DMS 273 (cell line): ENCODE measurements around the gene KSR1.

Experiments
- DNase-seq: peaks from one replicate; lab custom pipeline; 2025; ENCODE audit not compliant: unreplicated experiment; lab: John Stamatoyannopoulos, UW

KSR1 gene

DNA sequence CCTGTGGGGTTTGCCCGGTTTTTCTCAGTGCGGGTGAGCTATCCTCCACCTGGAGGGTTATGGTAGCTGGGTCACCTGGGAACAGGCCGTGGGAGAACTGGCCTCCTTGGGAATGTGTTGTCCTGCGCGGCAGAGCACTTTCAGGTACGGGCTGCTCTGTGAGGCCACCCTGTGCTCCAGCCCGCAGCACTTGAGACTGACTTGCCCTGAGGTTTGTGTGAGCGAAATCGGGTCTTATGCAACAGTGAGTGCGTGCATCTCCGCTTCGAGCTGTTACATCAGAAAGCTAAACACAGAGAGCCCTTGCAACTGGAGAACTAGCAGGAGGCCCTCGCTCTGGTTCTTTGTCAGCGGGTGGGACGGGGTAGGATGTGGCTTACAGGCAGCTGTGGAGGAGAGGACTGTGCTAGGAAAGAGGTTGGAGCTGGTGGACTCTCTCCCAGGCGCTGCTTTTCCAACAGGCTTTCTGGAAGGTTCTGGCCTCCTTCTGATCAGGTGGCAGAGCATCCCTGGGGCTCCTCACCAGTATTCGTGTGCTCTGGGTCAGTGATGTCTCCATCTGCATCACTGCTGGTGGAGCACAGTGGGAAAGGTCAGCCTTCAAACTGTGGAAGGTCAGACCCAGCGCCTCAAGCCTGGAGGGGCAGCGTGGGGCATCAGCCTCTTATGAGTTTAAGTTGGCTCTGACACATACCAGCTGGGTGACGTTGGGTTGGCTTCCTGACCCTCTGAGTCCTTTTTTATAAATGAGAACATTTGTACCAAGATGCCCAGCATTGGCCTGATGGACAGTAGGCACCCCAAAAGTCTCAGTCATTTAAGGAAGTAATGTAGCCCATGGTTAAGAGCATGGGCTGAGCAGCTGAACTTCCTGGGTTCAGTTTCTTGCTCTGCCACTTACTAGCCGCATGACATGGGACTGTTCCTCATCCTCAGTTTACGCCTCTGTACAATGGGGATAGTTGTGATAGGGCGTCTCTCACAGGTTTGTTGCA, 76.3 kb downstream of the KSR1 start:
- no peak for DNase-seq

DNA sequence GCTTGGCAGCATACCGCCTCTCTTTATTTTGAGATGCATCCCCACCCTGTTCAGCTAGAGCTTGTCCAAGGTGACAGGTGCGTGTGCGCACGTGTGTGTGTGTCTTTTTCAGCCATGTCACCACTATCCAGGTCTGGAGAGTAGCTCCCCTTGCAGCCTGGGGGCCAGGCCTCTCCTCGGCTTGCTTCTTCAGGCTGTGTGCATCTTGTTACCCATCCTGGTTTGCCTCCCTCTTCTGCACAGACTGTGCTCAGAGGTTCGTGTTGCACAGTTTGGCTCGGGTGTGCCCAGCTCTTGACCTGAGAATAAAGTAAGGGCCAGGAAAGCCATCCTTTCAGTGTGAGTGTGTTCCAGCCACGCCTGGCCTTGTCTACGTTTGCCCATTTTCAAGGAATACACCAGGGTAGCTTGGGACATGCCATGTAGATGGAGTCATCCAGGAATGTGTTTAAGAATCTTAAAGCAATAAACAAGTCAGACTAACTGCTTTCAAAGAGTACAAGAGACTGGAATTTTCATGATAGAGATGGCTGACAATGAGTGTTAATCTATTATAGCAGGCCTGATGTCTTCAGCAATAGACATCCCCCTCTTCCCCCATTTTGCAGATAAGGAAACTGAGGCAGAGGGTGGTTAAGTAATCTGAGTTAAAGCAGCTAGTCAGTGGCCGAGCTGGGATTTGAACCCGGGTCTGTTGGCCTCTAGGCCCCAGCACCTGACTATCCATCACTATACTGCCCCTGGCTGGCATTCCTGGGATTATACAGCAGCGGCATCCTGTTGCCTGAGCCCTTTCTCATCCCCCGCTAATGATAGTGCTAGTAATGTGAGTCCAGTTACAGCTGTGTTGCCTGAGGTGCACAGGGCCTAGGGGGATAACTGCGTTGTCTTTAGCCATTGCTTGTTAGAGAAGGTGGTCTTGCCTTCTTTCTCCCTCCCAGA, 77.9 kb downstream of the KSR1 start:
- DNase-seq = no peak

DNA sequence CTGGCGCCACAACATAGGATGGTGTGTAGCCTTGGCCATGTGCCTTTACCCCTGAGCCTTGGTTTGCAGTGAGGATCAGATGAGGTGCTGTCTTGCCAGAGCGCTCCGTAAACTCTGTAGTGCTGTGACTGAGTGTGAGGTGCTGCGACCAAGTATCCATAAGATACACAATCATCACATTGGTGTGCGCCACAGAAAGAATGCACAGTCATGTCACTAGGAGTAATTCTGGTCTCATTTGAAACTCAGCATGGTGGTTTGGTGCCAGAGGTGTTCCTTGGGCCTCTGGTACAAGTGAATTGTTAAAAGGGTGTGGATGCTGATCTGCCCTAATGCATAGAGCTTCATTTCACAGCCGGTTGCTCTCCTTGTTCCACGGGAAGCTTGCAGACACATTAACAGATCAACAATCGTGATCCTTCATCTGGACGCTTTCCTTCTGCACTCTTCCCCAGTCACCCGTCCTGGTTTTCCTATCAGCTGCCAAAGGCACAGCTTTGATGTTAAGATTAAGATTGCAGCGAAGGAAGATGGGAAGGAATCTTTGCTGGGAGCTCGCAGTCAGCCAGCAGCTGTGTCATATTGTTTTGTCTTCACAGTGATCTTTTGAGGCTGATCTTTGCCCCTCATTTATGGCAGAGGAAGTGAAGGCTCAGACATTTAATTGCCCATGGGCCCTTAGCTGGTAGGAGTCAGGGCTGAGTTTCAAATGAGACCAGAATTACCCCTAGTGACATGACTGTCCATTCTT, 79.1 kb downstream of the KSR1 start:
- DNase-seq = no peak

DNA sequence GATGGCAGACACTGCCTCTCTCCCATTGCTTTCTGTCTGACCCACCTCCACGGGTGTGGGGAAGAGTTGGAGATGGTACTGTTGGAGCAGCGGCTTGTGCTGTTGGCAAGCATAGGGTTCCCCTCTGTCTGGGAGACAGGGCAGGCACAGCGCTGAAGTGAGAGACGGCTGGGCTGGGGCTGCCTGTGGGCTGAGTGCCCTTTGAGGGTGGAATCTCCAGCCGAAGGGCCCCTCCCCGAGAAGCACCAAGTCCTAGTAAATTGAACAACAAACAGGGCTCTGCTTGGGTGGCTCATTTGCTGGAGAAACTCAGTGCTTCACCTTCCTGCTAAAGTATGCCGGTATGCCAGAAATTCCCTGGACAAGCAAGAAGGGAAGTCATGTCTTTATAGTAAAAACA, 79.7 kb downstream of the KSR1 start:
- no peak for DNase-seq

DNA sequence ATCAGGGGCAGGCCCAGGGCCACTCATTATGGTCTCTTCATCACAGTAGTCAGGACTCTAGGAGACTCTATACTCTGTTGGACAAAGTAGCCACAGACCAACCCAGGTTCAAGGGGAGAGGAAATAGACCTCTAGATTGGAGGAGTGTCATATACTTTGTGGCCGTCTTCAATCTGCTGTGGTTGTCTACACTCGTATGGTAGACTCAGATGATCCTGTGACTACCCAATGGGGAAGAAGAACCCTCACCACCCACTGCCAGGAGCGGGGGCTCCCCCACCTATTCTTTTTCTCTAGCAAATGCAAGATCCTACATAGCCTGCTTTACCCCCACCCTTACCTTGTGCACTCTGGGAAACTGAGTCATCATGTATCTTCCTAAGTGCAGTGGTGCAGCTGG, 80.5 kb downstream of the KSR1 start:
- DNase-seq = no peak

DNA sequence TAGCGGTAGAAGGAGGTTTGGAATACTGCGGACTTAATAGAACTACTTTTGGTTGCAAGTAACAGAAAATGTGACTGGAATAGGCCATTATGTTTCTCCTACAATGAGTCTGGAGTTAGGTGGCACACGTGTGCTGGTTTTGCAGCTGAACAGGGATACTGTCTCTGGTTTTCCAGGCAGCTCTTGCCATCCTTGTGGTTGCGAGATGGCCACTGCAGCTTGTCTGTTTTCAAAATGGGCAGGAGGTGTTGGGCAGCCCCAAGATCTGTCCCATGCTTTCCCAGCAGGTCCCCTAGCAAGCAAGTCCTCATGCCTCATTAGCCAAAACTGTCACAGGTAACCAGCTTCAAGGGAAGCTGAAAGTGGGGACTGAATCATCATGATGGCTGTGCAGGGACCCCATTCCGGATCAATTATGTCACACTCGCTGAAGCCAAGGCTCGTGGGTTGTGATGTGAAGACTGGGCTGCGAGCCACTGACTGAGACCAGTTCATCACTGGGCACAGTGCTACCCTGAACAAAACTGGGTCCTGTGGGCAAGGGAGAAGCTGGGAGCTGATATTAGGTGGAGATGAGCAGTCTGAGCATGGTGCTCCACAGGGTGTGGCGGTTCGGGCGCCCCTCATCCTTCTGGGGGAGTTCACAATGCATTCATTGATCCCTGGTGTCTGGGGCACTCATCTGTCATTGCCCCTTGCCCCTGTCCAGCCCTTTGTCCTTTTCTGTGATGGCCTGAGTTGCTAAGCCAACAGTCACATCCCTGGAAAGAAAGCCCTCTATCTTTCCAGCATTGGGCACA, 82.1 kb downstream of the KSR1 start:
- no peak for DNase-seq

DNA sequence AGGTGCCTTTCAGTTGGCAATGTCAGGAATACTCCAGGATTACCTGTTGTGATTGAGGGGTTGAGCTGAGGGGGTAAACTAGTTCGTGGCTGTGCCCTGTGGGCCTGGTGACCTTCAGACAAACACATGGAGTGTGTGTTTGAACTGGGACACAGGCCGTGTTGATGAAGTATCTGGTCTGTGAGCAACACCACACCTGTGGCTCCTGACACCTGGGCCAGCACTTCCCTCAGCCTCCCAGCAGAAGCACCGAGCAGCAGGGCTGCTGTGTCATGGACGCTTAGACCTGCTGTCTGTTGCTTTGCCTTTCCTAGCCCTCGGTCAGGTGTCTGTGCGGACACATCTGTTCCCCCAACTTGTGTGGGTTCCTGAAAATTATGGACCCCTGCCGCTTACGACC, 82.9 kb downstream of the KSR1 start:
- no peak for DNase-seq

DNA sequence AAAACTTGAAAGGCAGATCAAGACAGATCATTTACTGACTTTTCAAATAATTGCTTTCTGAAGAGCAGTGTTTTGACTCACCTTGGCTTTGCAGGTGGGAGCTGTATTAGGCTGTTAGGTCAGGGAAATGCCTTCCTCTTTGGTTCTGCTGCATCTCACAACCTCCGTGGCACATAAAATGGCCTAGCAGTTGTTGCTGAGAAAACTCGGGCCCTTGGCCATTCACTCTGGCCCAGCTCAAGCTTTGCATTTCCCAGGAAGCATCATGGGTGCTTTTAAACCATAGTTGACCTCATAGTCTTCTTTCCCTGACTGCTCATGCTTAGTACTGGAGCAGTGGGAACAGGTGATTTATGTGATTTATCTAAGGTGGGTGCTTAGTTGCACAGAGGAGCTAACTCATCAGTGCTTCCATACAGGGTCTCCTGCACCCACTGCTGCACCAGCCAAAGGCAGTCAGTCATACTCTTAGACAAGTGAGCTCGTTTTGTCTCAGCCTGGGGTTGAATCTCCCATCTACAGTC, 83.6 kb downstream of the KSR1 start:
- no peak for DNase-seq

DNA sequence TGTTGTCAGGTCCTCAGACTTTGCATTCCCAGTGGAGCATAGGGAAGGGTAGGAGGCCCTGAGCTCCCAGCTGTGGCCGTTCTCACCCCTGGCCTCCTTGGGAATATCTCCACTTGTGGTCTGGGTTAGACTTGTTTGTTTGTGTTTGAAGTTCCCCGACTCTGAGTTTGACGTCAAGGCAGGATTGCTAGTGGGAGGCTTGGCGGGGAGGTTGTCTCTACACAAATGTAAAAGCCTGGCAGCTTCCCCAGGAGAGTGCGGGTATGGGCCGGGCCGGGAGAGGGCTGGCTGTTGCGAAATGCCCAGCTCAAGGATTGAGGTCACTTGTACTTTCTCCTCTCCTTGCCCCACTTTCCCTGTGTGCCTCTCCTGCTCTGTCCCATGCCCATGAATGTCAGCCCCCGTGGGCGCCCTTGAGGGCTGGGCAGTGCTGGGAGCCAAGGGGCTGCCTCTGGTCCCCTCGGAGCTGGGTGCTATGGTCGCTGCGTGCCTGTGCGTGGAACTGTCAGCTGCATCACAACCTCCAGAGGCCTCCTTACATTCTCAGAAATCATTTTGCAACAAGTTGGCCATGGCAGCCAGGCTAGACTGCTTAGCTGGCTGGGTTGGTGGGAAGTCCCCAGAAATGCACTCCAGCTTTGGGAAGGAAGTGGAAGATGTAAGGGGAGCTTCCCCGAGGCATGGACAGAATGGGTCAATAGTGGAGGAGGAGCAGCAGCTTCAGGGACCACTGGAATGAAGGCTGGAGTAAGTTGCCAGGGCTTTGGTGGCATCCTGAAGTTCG, 84.3 kb downstream of the KSR1 start:
- DNase-seq = no peak

DNA sequence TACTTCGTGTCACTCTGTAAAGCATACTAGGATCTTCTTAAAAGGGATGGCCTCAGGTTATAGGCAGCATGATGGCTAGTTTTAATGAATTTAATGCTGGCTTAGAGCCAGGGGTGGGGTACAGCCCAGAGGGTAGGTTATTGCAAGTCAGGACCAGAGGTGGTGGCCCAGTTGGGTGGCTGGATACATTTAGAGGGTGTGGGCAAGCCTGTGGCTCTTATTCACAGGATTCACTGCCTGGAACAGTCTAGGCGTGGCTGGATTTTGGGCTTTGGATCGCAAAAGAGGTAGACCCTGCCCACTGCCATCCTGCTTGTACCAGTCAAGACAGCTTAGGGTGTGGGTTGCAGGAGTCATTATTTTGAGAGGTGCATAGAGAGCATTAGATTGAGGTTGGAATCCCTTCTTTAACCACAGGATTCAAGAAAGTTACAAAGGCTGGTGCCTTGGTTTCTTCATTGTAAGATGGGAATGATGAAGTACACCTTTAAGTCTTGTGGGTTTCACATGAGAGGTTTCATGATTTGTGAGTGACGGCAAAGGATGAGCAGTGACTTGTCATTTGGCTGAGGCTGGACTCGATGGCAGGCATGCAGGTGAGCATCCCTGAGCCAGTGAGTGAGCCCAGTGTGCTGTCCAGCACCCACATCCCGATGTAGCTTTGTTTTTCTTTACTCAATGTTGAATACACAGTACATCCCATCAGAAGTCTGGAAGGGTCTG, 85.2 kb downstream of the KSR1 start:
- no peak for DNase-seq

DNA sequence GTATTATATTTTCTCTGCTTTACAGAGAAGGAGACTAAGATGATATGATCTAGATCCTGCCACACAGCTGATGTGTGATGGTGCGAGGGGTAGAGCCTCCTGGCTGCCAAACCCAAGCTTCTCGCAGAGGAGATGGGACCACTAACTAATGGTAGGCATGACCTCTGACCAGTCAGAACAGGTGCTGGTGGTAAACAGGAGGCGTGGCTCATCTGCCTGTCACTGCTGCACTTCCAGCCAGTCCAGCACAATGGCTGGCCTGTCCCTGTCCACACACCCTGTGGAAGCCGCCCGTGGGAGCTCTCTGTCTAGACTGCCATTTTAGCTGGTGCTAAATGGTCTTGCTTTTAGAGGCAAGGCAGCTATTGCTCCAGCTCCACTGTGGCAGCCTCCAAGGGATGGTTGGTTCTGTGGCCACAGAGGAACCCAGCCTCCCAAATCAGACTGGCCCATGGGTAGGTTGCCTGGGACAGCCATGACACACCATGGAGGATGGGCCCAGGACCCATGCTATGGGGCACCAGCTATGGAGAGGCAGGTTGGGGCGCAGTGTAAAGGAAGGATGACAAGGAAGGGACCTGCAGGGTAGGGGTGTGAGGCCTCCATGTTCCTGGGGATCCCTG, 86.7 kb downstream of the KSR1 start:
- DNase-seq = no peak

DNA sequence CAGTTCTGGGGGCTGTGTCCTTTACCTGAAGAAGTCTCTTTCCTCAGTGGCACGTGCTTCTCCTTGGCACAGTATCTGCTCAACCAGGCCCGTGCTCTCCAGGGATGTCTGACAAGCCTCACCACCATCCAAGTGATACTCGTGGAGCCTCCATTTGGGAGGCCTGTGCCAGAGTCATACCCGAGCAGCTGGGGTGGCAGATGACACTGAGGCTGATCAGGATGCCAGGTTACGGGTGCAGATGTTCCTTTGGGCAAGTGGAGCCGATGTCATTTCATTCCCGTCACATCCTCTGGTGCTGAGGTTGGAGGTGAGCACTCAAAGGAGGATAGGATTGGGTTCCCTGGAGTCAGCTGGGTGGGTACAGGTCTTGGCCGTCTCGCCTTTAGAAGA, 87.2 kb downstream of the KSR1 start:
- peak; percentile 42 for DNase-seq

DNA sequence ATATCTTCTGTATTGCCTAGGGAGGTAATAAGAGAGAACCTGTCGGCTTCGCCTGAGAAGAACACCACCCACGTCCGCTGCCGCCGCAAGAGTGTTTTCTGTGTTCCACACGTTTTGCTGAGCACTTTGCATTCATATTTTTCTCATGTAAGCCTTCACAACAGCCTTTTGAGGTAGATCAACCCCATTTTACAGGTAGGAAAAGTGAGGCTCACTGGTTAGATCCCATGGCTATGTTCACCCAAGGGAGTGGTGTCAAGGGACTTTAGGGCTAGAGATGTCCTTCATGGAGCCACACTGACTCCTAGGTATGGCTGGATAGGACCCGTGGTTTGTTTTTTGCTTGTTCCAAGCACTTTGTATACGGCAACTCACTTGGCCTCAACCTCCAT, 87.7 kb downstream of the KSR1 start:
- DNase-seq = no peak

DNA sequence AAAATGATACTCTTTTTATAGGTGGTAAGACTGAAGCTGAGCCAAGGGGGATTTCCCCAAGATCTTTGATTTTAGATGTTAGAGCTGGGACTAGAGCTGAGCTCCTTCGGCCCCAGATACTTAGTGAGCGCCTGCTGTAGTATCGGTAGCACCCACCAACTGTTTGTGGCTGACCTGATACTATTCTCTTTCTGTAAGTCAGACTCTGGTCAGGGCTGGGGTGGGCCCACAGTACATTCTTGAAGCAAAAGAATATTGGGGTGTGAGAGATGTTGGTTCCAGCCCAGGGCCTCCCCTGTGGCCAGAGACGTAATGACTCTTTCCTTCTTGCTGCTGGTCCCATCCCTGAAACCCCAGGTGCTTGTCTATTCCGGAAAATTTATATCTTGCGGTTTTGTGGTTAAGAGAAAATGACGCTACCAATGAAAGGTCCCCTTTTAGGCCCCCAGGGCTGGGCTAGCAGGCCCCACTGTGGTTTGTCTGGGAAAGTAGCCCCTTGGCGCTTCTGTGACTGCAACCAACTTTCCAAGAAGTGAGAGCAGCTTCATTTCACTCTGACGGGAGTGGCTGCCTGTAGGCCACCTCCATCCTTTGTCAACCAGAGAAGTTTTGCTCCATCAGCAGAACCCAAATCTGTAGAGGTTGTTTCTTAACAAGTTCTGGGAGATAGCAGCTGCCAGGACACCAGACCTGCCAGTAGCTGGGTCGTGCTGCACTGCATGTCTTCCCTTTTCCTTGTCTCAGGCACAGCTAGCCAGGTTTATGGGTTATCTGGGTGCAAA, 88.3 kb downstream of the KSR1 start:
- DNase-seq = no peak

DNA sequence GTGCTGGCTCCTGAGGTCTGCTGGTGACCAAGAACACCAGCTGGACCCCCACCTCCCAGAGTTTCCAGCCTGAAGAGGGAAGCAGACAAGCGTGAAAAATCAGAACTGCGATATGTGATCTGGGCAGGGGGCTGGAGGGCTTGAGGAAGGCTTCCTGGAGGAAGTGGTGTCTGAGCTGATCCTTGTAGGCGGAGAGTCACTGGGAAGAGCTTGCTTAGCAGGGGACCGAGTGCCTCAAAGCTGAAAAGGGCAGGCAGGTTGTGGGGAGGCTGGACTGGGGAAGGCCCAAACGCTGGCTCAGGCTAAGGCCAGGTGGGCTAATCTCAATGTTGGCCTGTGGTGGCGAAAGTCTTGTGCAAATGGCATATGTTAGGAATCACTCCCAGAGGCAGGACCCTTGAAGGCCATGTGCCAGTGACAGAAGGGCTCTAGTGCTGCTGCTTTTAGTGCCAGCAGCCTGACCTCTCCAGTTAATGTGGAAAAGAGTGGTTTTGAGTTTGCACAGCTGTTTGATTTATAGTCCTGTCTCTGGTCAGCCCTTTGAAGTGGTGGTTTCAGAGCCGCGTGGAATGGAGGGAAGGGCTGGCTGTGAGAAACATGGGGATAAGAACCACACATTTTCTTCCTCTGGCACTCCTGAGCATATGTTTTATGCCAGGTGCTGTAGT, 89.4 kb downstream of the KSR1 start:
- DNase-seq = peak; percentile 83

DNA sequence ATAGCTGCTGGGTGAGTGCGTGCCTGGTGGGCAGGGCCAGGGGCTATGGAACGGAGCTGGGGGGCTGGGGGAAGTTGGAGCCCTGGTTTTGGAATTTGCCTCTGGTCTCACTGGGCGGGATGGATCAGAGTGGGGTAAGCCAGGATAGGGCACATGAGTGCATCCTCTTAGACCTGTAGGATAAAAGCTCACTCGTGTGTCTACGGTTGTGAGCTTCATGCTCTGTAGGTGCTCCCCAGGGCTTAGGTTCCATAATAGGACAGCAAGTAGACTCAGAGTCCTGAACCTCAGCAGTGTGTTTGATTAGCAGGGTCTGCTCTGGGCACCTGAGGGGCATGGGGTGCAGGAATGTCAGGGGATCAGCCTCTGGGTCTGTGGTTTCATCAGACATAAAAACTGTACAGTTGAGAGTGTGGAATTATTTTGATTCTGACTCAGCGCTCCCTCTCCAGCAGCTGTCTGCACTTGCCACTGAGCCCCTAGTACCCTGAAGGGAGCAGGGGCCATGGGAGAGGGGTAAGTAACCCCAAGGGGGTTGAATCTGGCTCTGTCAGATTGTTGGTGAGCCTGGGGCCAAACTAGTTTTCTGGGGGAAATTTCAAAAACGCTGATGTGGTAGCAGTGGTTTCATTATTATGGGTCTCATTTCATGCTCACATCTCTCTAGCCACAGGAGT, 90.5 kb downstream of the KSR1 start:
- no peak for DNase-seq
